Measurements from ENCODE around the gene KCND3. TPM values are rescaled to one million over a fixed set of nuclear protein-coding genes. Genes with fewer than 3 reads are reported as not detected.

Gene KCND3
- total and polyA plus RNA-seq, 2 of the 4 experiments (the other 2 are of a cell fraction), result under 0.01 to 0.03 TPM

DNA sequence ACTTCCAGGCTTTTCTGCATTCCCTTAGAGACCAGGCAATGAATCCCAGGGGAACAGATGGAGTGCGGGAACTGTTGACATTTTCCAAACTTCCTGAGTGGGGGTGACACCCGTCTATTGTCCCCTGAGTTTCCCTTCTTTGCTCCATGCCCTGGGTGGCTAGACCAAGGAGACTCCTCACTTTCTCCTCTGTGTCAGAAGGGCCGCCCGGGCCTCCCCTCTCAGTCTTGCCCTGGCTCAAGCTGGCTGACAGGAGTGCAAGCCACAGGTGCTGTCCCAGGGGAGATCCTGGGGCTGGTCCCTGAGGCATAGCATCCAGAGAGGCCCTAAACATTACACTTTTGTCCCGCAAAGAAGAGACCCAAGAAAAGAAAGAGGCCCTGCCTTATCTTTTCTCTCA lies 170.9 kb downstream of the KCND3 start:
- intact Hi-C loops (cut with micrococcal nuclease), result no loop called here
- Histone ChIP-seq H3K27me3 (ENCODE audit: control insufficient read depth, insufficient read depth, low read length) (peaks cover 3% of the 10 kb centered on the region; the same call in 1 of the 2 replicates), H4K8ac (ENCODE audit: low read depth in 2 of 2, low read length in 2 of 2) (no peak overlapping the region), H3K4ac (ENCODE audit: low read depth, low read length) (no peak overlapping the region), H3K18ac (ENCODE audit: low read depth, low read length) (no peak overlapping the region), H3K4me3 (ENCODE audit: insufficient read depth, low read depth, low read length) (no peak overlapping the region), H3K9me1 (ENCODE audit: insufficient read depth, low read length) (no peaks in the 10 kb centered on the region), H2BK20ac (ENCODE audit: low read depth, low read length) (no peak overlapping the region), H2BK15ac (ENCODE audit: low read depth, low read length) (no peak overlapping the region), H3K27ac (ENCODE audit: insufficient read depth, low read length) (no peak overlapping the region), H3K36me3 (ENCODE audit: control insufficient read depth, insufficient read depth, low read length) (no peaks in the 10 kb centered on the region), H3K56ac (ENCODE audit: extremely low read depth, insufficient read depth, low read length) (no peak overlapping the region), H2AK9ac (replicated peaks; ENCODE audit: low read depth, low read length, poor library complexity) (no peak overlapping the region), H3K79me1 (ENCODE audit: low read depth in 1 of 2, low read length in 2 of 2) (no peaks in the 10 kb centered on the region), H4K5ac (ENCODE audit: low read depth, low read length) (no peak overlapping the region), H3K4me1 (ENCODE audit: control insufficient read depth, insufficient read depth, low read length) (no peaks in the 10 kb centered on the region), H3K9me3 (ENCODE audit: control insufficient read depth, insufficient read depth, low read length) (no peaks in the 10 kb centered on the region), H4K20me1 (ENCODE audit: insufficient read depth, low read length) (no peaks in the 10 kb centered on the region), H2BK120ac (ENCODE audit: low read depth, low read length) (no peak overlapping the region), H3K23ac (ENCODE audit: low read depth, low read length) (no peak overlapping the region), H3K14ac (replicated peaks; ENCODE audit: low read depth, low read length) (no peak overlapping the region), H3K4me2 (ENCODE audit: low read depth, low read length) (no peak overlapping the region), H2BK5ac (ENCODE audit: low read depth, low read length, poor library complexity, severe bottlenecking) (no peak overlapping the region), H3K9ac (ENCODE audit: low read depth, low read length) (no peak overlapping the region), H4K91ac (ENCODE audit: insufficient read depth, low read depth, low read length) (no peak overlapping the region), H2AFZ (replicated peaks; ENCODE audit: low read length, poor library complexity) (no peak overlapping the region), H2AK5ac (ENCODE audit: low read depth, low read length) (no peak overlapping the region)
- dilution Hi-C loops (cut with HindIII; ENCODE audit: low sequenced_read_pairs, unreplicated experiment), result no loop called here
- WGBS, 2 experiments (ENCODE audit: extremely low coverage in 2 of 2, insufficient read length in 1 of 2), result 50% methylated on average over 2 of the region's 5 CpGs; no CpG with 5 or more reads in 1 of the 2 experiments
- no peak for DNase-seq
- ChIA-PET CTCF (no interaction called here), POLR2A (ENCODE audit: unreplicated experiment) (no interaction called here)
- ATAC-seq (ENCODE audit: low read depth), result no peak
- BruUV-seq (replicated peaks), result no TSS peak
- in situ Hi-C loops (cut with MboI; ENCODE audit: low sequenced_read_pairs), result no loop called here
- no peak for TF ChIP-seq FOS (IDR thresholded peaks at IDR 0.05; ENCODE audit: low read depth, low read length)

Data from IMR-90 (cell line).